Measurements from ENCODE around the gene OSBPL1A. TPM values are rescaled to one million over a fixed set of nuclear protein-coding genes. Genes with fewer than 3 reads are reported as not detected.
A peak's percentile ranks its signal among the peaks of the same experiment; 100 is the strongest.

OSBPL1A gene
- total and polyA plus RNA-seq, 2 donors from 2014 or later, result 27.0 to 40.3 TPM

- Histone ChIP-seq H3K9me3 (ENCODE audit: control insufficient read depth in 2 of 3, insufficient read depth in 1 of 3, low read length in 3 of 3) (no peaks in the 10 kb centered on the region), H3K4me3 (ENCODE audit: low read length in 3 of 3) (no peak overlapping the region), H3K27ac (ENCODE audit: low read depth in 2 of 2, low read length in 2 of 2) (no peak overlapping the region), H3K36me3 (ENCODE audit: control insufficient read depth in 2 of 3, insufficient read depth in 3 of 3, low read length in 3 of 3) (no peaks in the 10 kb centered on the region), H3K4me1 (ENCODE audit: control insufficient read depth in 2 of 3, insufficient read depth in 2 of 3, low read depth in 1 of 3, low read length in 3 of 3) (no peaks in the 10 kb centered on the region), H3K9ac (ENCODE audit: low read length in 3 of 3) (no peak overlapping the region), H3K27me3 (ENCODE audit: control insufficient read depth, insufficient read depth, low read length) (no peaks in the 10 kb centered on the region)
- FAIRE-seq, result no peak
- intact Hi-C loops (cut with DNase I), result no loop called here
- no peak for TF ChIP-seq CTCF (IDR thresholded peaks at IDR 0.05; ENCODE audit: borderline replicate concordance, extremely low read depth, insufficient read depth)
- DNase-seq, result no peak
Measured at GRCh38 chr18:24321071-24321470, 76.6 kb downstream of the OSBPL1A start.

GRCh38 chr18:24319757-24320156 lies 77.9 kb downstream of the OSBPL1A start:
- Histone ChIP-seq H3K27ac (ENCODE audit: low read depth in 2 of 2, low read length in 2 of 2) (no peak overlapping the region), H3K9me3 (ENCODE audit: control insufficient read depth in 2 of 3, insufficient read depth in 1 of 3, low read length in 3 of 3) (no peaks in the 10 kb centered on the region), H3K27me3 (ENCODE audit: control insufficient read depth, insufficient read depth, low read length) (no peaks in the 10 kb centered on the region), H3K9ac (ENCODE audit: low read length in 3 of 3) (no peak overlapping the region), H3K36me3 (ENCODE audit: control insufficient read depth in 2 of 3, insufficient read depth in 3 of 3, low read length in 3 of 3) (no peaks in the 10 kb centered on the region), H3K4me1 (ENCODE audit: control insufficient read depth in 2 of 3, insufficient read depth in 2 of 3, low read depth in 1 of 3, low read length in 3 of 3) (no peaks in the 10 kb centered on the region), H3K4me3 (ENCODE audit: low read length in 3 of 3) (no peak overlapping the region)
- intact Hi-C loops (cut with DNase I), result no loop called here
- TF ChIP-seq CTCF (IDR thresholded peaks at IDR 0.05; ENCODE audit: borderline replicate concordance, extremely low read depth, insufficient read depth), result no peak
- DNase-seq (peak in 1 of 5 donors; percentile 8), FAIRE-seq (no peak)

GRCh38 chr18:24317370-24317769 lies 80.3 kb downstream of the OSBPL1A start:
- H3K9ac ChIP-seq (ENCODE audit: low read length in 3 of 3), result no peak overlapping the region
- H3K4me1 ChIP-seq (ENCODE audit: control insufficient read depth in 2 of 3, insufficient read depth in 2 of 3, low read depth in 1 of 3, low read length in 3 of 3), result no peaks in the 10 kb centered on the region
- H3K36me3 ChIP-seq (ENCODE audit: control insufficient read depth in 2 of 3, insufficient read depth in 3 of 3, low read length in 3 of 3), result no peaks in the 10 kb centered on the region
- FAIRE-seq (no peak), DNase-seq (no peak)
- no peaks in the 10 kb centered on the region for H3K27me3 ChIP-seq (ENCODE audit: control insufficient read depth, insufficient read depth, low read length)
- TF ChIP-seq CTCF (IDR thresholded peaks at IDR 0.05; ENCODE audit: borderline replicate concordance, extremely low read depth, insufficient read depth), result no peak
- no peaks in the 10 kb centered on the region for H3K9me3 ChIP-seq (ENCODE audit: control insufficient read depth in 2 of 3, insufficient read depth in 1 of 3, low read length in 3 of 3)
- intact Hi-C loops (cut with DNase I), result no loop called here
- no peak overlapping the region for H3K27ac ChIP-seq (ENCODE audit: low read depth in 2 of 2, low read length in 2 of 2)
- no peak overlapping the region for H3K4me3 ChIP-seq (ENCODE audit: low read length in 3 of 3)

GRCh38 chr18:24315170-24315569 lies 82.5 kb downstream of the OSBPL1A start:
- Histone ChIP-seq H3K36me3 (ENCODE audit: control insufficient read depth in 2 of 3, insufficient read depth in 3 of 3, low read length in 3 of 3) (no peaks in the 10 kb centered on the region), H3K4me3 (ENCODE audit: low read length in 3 of 3) (no peak overlapping the region), H3K4me1 (ENCODE audit: control insufficient read depth in 2 of 3, insufficient read depth in 2 of 3, low read depth in 1 of 3, low read length in 3 of 3) (no peaks in the 10 kb centered on the region), H3K27ac (ENCODE audit: low read depth in 2 of 2, low read length in 2 of 2) (no peak overlapping the region), H3K27me3 (ENCODE audit: control insufficient read depth, insufficient read depth, low read length) (no peaks in the 10 kb centered on the region), H3K9ac (ENCODE audit: low read length in 3 of 3) (no peak overlapping the region), H3K9me3 (ENCODE audit: control insufficient read depth in 2 of 3, insufficient read depth in 1 of 3, low read length in 3 of 3) (no peaks in the 10 kb centered on the region)
- FAIRE-seq (no peak), DNase-seq (no peak)
- no peak for TF ChIP-seq CTCF (IDR thresholded peaks at IDR 0.05; ENCODE audit: borderline replicate concordance, extremely low read depth, insufficient read depth)
- intact Hi-C loops (cut with DNase I), result no loop called here

All from kidney (tissue), 14 donors.